D721Med (cell line): ENCODE measurements around the gene TNFAIP8L2.

Experiments
- DNase-seq: peaks from one replicate; pipeline ENCODE4 v3.0.0; 2011; ENCODE audit warnings: low spot score; ENCODE audit not compliant: insufficient read length
- FAIRE-seq: peaks from 2 replicates; lab custom pipeline; 2011; peaks lifted over from hg19 to GRCh38; lab: Jason Lieb, UNC
- TF ChIP-seq, protein P1 (sequence below): IDR thresholded peaks from 2 replicates; pipeline ENCODE4 v1.5.1; 2012; ENCODE audit warnings: mild to moderate bottlenecking, control low read depth; ENCODE audit not compliant: insufficient read depth; ENCODE audit errors: missing control alignments

TNFAIP8L2 gene

GRCh38 chr1:151137789-151138188 is 18.7 kb upstream of the TNFAIP8L2 start:
- TF ChIP-seq, protein P1, sequence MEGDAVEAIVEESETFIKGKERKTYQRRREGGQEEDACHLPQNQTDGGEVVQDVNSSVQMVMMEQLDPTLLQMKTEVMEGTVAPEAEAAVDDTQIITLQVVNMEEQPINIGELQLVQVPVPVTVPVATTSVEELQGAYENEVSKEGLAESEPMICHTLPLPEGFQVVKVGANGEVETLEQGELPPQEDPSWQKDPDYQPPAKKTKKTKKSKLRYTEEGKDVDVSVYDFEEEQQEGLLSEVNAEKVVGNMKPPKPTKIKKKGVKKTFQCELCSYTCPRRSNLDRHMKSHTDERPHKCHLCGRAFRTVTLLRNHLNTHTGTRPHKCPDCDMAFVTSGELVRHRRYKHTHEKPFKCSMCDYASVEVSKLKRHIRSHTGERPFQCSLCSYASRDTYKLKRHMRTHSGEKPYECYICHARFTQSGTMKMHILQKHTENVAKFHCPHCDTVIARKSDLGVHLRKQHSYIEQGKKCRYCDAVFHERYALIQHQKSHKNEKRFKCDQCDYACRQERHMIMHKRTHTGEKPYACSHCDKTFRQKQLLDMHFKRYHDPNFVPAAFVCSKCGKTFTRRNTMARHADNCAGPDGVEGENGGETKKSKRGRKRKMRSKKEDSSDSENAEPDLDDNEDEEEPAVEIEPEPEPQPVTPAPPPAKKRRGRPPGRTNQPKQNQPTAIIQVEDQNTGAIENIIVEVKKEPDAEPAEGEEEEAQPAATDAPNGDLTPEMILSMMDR: no peak
- DNase-seq (no peak), FAIRE-seq (no peak)

DNA sequence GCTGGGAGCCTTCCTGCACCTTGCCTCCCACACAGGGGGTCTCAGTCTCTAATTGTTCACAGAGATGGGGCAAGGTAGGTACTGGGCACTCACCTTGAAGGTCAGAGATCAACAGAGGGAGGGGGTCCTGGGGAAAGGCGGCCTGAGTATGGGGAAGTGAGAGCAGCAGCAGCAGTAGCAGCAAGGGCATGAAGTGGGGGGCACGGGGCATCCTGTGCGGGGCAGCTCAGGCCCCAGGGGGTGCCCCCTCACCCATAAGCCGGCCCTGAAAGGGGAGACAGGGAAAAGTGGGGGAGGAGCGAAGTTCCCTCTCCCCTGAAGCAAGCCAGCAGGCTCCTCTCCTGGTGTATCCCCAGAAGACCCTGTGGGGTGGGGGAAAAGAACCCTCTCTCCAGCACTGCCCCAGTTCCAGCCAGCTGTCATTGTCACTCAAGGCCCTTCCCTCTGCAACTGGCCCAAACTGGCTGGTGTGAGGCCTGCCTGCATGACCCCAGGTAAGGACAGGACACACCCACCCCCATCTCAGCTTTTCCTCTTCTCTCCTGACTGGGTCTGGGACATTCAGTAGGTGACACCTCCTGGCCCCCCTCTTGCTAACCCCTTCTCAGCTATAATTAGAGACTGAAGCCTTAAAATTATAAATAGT is 13.9 kb upstream of the TNFAIP8L2 start:
- TF ChIP-seq, protein P1: no peak
- FAIRE-seq: no peak

GRCh38 chr1:151143057-151143435 is 13.4 kb upstream of the TNFAIP8L2 start:
- no peak for FAIRE-seq
- TF ChIP-seq, protein P1: no peak
- DNase-seq: no peak

More for the DNA sequence above, 13.9 kb upstream of the TNFAIP8L2 start:
- no peak for DNase-seq

GRCh38 chr1:151143986-151144385 is 12.5 kb upstream of the TNFAIP8L2 start:
- TF ChIP-seq, protein P1: no peak
- no peak for FAIRE-seq
- no peak for DNase-seq

- DNase-seq (no peak), FAIRE-seq (no peak)
- TF ChIP-seq, protein P1: no peak
These were observed 11.8 kb upstream of the TNFAIP8L2 start for GRCh38 chr1:151144474-151145303.

- TF ChIP-seq, protein P1: no peak
- no peak for FAIRE-seq
- no peak for DNase-seq
These were observed 11.0 kb upstream of the TNFAIP8L2 start for GRCh38 chr1:151145304-151146071.
